ENCODE results near the gene CHIC2. TPM values are rescaled to one million over a fixed set of nuclear protein-coding genes. Genes with fewer than 3 reads are reported as not detected.

Gene CHIC2
- total and polyA plus RNA-seq, 2 experiments from 2014 or later = 111 to 137 TPM

GRCh38 chr4:54041933-54042332, 22.5 kb downstream of the CHIC2 start:
- Histone ChIP-seq H2AFZ (no peak overlapping the region), H3K79me2 (ENCODE audit: insufficient read depth) (peaks cover 90% of the 10 kb centered on the region), H4K20me1 (ENCODE audit: insufficient read depth) (peaks cover 23% of the 10 kb centered on the region), H3K9ac (no peak overlapping the region), H3K9me2 (ENCODE audit: insufficient read depth) (no peaks in the 10 kb centered on the region), H3K9me3 (ENCODE audit: low read depth) (no peaks in the 10 kb centered on the region), H3K4me3 (no peak overlapping the region), H3K27ac (no peak overlapping the region), H3F3A (ENCODE audit: insufficient read depth) (peaks cover 19% of the 10 kb centered on the region; the same call in 1 of the 2 replicates), H3K27me3 (replicated peaks; ENCODE audit: insufficient read depth) (no peaks in the 10 kb centered on the region), H3K4me2 (ENCODE audit: unreplicated experiment) (no peak overlapping the region), H3K36me3 (ENCODE audit: low read depth) (peaks cover 37% of the 10 kb centered on the region), H3K4me1 (ENCODE audit: insufficient read depth) (peaks cover 10% of the 10 kb centered on the region)
- DNase-seq = no peak
- in situ Hi-C loops (cut with MboI) = no loop called here
- WGBS, 2 experiments (ENCODE audit: low coverage in 1 of 2, low lambda C conversion rate in 2 of 2, missing lambda C conversion rate in 2 of 2) = 77 to 80% methylated on average over 2 of the region's 2 CpGs
- TF ChIP-seq EZH2phosphoT487 (IDR thresholded peaks at IDR 0.05; ENCODE audit: insufficient read depth, low read depth) = no peak
- TF ChIP-seq EZH2 (IDR thresholded peaks at IDR 0.05; ENCODE audit: insufficient read depth, poor library complexity, severe bottlenecking) = no peak

- Histone ChIP-seq H3K27ac (no peak overlapping the region), H3K9ac (no peak overlapping the region), H3K79me2 (ENCODE audit: insufficient read depth) (peaks cover 90% of the 10 kb centered on the region), H3K27me3 (replicated peaks; ENCODE audit: insufficient read depth) (no peaks in the 10 kb centered on the region), H3K4me1 (ENCODE audit: insufficient read depth) (peaks cover 13% of the 10 kb centered on the region), H3K4me3 (no peak overlapping the region), H4K20me1 (ENCODE audit: insufficient read depth) (peaks cover 26% of the 10 kb centered on the region), H3K9me2 (ENCODE audit: insufficient read depth) (no peaks in the 10 kb centered on the region), H2AFZ (no peak overlapping the region), H3F3A (ENCODE audit: insufficient read depth) (peaks cover 19% of the 10 kb centered on the region; the same call in 1 of the 2 replicates), H3K36me3 (ENCODE audit: low read depth) (peaks cover 45% of the 10 kb centered on the region), H3K4me2 (ENCODE audit: unreplicated experiment) (no peak overlapping the region), H3K9me3 (ENCODE audit: low read depth) (no peaks in the 10 kb centered on the region)
- TF ChIP-seq EZH2phosphoT487 (IDR thresholded peaks at IDR 0.05; ENCODE audit: insufficient read depth, low read depth) (no peak), EZH2 (IDR thresholded peaks at IDR 0.05; ENCODE audit: insufficient read depth, poor library complexity, severe bottlenecking) (no peak)
- in situ Hi-C loops (cut with MboI) = no loop called here
- no peak for DNase-seq
- 83 to 92% methylated on average over 4 of the region's 4 CpGs for WGBS, 2 experiments (ENCODE audit: low coverage in 1 of 2, low lambda C conversion rate in 2 of 2, missing lambda C conversion rate in 2 of 2)
Measured at GRCh38 chr4:54041100-54041499, 23.3 kb downstream of the CHIC2 start.

- no peak overlapping the region for H3K4me2 ChIP-seq (ENCODE audit: unreplicated experiment)
- no peak overlapping the region for H3K9ac ChIP-seq
- no peak overlapping the region for H3K4me3 ChIP-seq
- H3K79me2 ChIP-seq (ENCODE audit: insufficient read depth) = peaks cover 100% of the 10 kb centered on the region
- peaks cover 69% of the 10 kb centered on the region for H3K36me3 ChIP-seq (ENCODE audit: low read depth)
- peaks cover 18% of the 10 kb centered on the region for H3K4me1 ChIP-seq (ENCODE audit: insufficient read depth)
- 71 to 72% methylated on average over 3 of the region's 3 CpGs for WGBS, 2 experiments (ENCODE audit: low coverage in 1 of 2, low lambda C conversion rate in 2 of 2, missing lambda C conversion rate in 2 of 2)
- TF ChIP-seq EZH2phosphoT487 (IDR thresholded peaks at IDR 0.05; ENCODE audit: insufficient read depth, low read depth) = no peak
- no peak for TF ChIP-seq EZH2 (IDR thresholded peaks at IDR 0.05; ENCODE audit: insufficient read depth, poor library complexity, severe bottlenecking)
- peaks cover 26% of the 10 kb centered on the region for H4K20me1 ChIP-seq (ENCODE audit: insufficient read depth)
- no peak overlapping the region for H3K27ac ChIP-seq
- no peaks in the 10 kb centered on the region for H3K9me3 ChIP-seq (ENCODE audit: low read depth)
- no peaks in the 10 kb centered on the region for H3K9me2 ChIP-seq (ENCODE audit: insufficient read depth)
- no peak for DNase-seq
- no peaks in the 10 kb centered on the region for H3K27me3 ChIP-seq (replicated peaks; ENCODE audit: insufficient read depth)
- no peak overlapping the region for H2AFZ ChIP-seq
- in situ Hi-C loops (cut with MboI) = no loop called here
- peaks cover 28% of the 10 kb centered on the region; the same call in 1 of the 2 replicates for H3F3A ChIP-seq (ENCODE audit: insufficient read depth)
Measured at GRCh38 chr4:54038056-54038455, 26.3 kb downstream of the CHIC2 start.

- Histone ChIP-seq H2AFZ (no peak overlapping the region), H3K9me3 (ENCODE audit: low read depth) (no peaks in the 10 kb centered on the region), H3K4me3 (no peak overlapping the region), H3K9me2 (ENCODE audit: insufficient read depth) (no peaks in the 10 kb centered on the region), H3K27ac (no peak overlapping the region), H3K27me3 (replicated peaks; ENCODE audit: insufficient read depth) (no peaks in the 10 kb centered on the region), H3K4me2 (ENCODE audit: unreplicated experiment) (no peak overlapping the region), H3K79me2 (ENCODE audit: insufficient read depth) (peaks cover 100% of the 10 kb centered on the region), H3F3A (ENCODE audit: insufficient read depth) (peaks cover 36% of the 10 kb centered on the region), H4K20me1 (ENCODE audit: insufficient read depth) (peaks cover 22% of the 10 kb centered on the region), H3K9ac (no peak overlapping the region), H3K4me1 (ENCODE audit: insufficient read depth) (peaks cover 20% of the 10 kb centered on the region), H3K36me3 (ENCODE audit: low read depth) (peaks cover 65% of the 10 kb centered on the region)
- in situ Hi-C loops (cut with MboI) = no loop called here
- DNase-seq = no peak
- TF ChIP-seq EZH2phosphoT487 (IDR thresholded peaks at IDR 0.05; ENCODE audit: insufficient read depth, low read depth) (no peak), EZH2 (IDR thresholded peaks at IDR 0.05; ENCODE audit: insufficient read depth, poor library complexity, severe bottlenecking) (no peak)
- WGBS, 2 experiments (ENCODE audit: low coverage in 1 of 2, low lambda C conversion rate in 2 of 2, missing lambda C conversion rate in 2 of 2) = 84 to 85% methylated on average over 4 of the region's 4 CpGs
Measured at GRCh38 chr4:54036184-54036583, 28.2 kb downstream of the CHIC2 start.

Measured in GM23248 (cell line).